ENCODE results near the gene CTNNA1.

CTNNA1 gene

GRCh38 chr5:138935466-138935865 is 182.2 kb downstream of the CTNNA1 start:
- Histone ChIP-seq H3K79me2 (ENCODE audit: insufficient read depth, low read length) (no peaks in the 10 kb centered on the region), H3K9me3 (ENCODE audit: insufficient read depth, low read length) (no peaks in the 10 kb centered on the region), H3K9me2 (replicated peaks; ENCODE audit: insufficient read depth, low read length) (no peaks in the 10 kb centered on the region), H4K20me1 (ENCODE audit: low read depth, low read length) (no peaks in the 10 kb centered on the region), H3K4me3 (ENCODE audit: insufficient read depth, low read length, poor library complexity, severe bottlenecking) (no peak overlapping the region), H3K36me3 (ENCODE audit: low read length) (no peaks in the 10 kb centered on the region), H3F3A (ENCODE audit: insufficient read depth) (no peaks in the 10 kb centered on the region), H3K27ac (ENCODE audit: low read depth, low read length) (no peak overlapping the region), H3K9ac (ENCODE audit: low read length) (no peak overlapping the region), H3K27me3 (ENCODE audit: low read length) (no peaks in the 10 kb centered on the region), H2AFZ (ENCODE audit: low read depth, low read length, severe bottlenecking) (no peak overlapping the region), H3K4me2 (ENCODE audit: low read depth, low read length, poor library complexity, severe bottlenecking) (no peak overlapping the region)
- TF ChIP-seq CTCF (IDR thresholded peaks at IDR 0.05; ENCODE audit: insufficient read depth, low read length, poor library complexity, severe bottlenecking) (no peak), EZH2phosphoT487 (conservative IDR thresholded peaks at IDR 0.05; ENCODE audit: low read length) (no peak)

DNA sequence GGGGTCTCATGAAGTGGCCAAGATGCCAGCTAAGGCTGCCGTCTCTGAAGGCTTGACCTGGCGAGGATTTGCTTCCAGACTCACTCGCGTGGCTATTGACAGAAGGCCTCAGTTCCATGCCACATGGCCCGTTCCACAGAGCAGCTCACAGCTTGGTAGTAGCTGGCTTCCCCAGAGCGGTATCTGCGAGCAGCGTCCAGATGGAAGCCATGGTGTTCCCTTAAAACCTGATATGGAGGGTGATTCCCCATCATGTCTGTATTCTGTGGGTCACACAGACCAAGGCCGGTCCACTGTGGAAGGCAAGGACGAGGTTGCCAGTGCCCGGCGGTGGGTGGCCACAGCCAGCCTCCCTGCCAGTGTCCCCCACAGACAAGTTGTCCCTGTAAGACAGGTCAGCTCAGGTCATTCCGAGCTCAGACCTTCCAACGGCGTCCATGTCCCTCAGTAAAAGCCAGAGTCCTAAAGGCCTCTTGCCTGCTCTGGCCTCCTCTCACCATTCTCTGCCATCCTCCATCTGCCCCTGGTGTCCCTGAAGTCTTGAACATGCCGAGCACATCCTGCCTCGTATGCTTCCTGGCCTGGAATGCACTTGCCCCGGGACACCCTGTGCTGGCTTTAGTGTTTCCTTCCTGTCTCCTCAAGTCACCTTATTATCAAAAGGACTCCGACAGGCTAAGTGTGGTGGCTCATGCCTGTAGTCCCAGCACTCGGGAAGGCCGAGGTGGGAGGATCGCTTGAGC is 183.2 kb downstream of the CTNNA1 start:
- Histone ChIP-seq H3K9me2 (replicated peaks; ENCODE audit: insufficient read depth, low read length) (no peaks in the 10 kb centered on the region), H3K79me2 (ENCODE audit: insufficient read depth, low read length) (no peaks in the 10 kb centered on the region), H3K36me3 (ENCODE audit: low read length) (no peaks in the 10 kb centered on the region), H3K27me3 (ENCODE audit: low read length) (no peaks in the 10 kb centered on the region), H3K9ac (ENCODE audit: low read length) (no peak overlapping the region), H3K9me3 (ENCODE audit: insufficient read depth, low read length) (no peaks in the 10 kb centered on the region), H4K20me1 (ENCODE audit: low read depth, low read length) (no peaks in the 10 kb centered on the region), H3K4me2 (ENCODE audit: low read depth, low read length, poor library complexity, severe bottlenecking) (no peak overlapping the region), H3K4me3 (ENCODE audit: insufficient read depth, low read length, poor library complexity, severe bottlenecking) (no peak overlapping the region), H2AFZ (ENCODE audit: low read depth, low read length, severe bottlenecking) (no peak overlapping the region), H3K27ac (ENCODE audit: low read depth, low read length) (no peak overlapping the region), H3F3A (ENCODE audit: insufficient read depth) (no peaks in the 10 kb centered on the region)
- no peak for TF ChIP-seq EZH2phosphoT487 (conservative IDR thresholded peaks at IDR 0.05; ENCODE audit: low read length)
- no peak for TF ChIP-seq CTCF (IDR thresholded peaks at IDR 0.05; ENCODE audit: insufficient read depth, low read length, poor library complexity, severe bottlenecking)

- Histone ChIP-seq H2AFZ (ENCODE audit: low read depth, low read length, severe bottlenecking) (no peak overlapping the region), H3K9me2 (replicated peaks; ENCODE audit: insufficient read depth, low read length) (no peaks in the 10 kb centered on the region), H3K27me3 (ENCODE audit: low read length) (no peaks in the 10 kb centered on the region), H3K4me3 (ENCODE audit: insufficient read depth, low read length, poor library complexity, severe bottlenecking) (no peak overlapping the region), H3F3A (ENCODE audit: insufficient read depth) (no peaks in the 10 kb centered on the region), H4K20me1 (ENCODE audit: low read depth, low read length) (no peaks in the 10 kb centered on the region), H3K27ac (ENCODE audit: low read depth, low read length) (no peak overlapping the region), H3K9ac (ENCODE audit: low read length) (no peak overlapping the region), H3K9me3 (ENCODE audit: insufficient read depth, low read length) (no peaks in the 10 kb centered on the region), H3K79me2 (ENCODE audit: insufficient read depth, low read length) (no peaks in the 10 kb centered on the region), H3K4me2 (ENCODE audit: low read depth, low read length, poor library complexity, severe bottlenecking) (no peak overlapping the region), H3K36me3 (ENCODE audit: low read length) (no peaks in the 10 kb centered on the region)
- TF ChIP-seq CTCF (IDR thresholded peaks at IDR 0.05; ENCODE audit: insufficient read depth, low read length, poor library complexity, severe bottlenecking) (no peak), EZH2phosphoT487 (conservative IDR thresholded peaks at IDR 0.05; ENCODE audit: low read length) (no peak)
Measured at GRCh38 chr5:138936968-138937345, 183.7 kb downstream of the CTNNA1 start.

Measured in SU-DHL-6 (cell line).